OCI-M2 (cell line): ENCODE results near the gene TMEM156.
"Not testable (repeated sequence)": the region's sequence is repeated elsewhere in the genome, so short reads cannot be mapped to it uniquely, and the experiment has no call there.

Source experiments
- DNase-seq: peaks from one replicate; lab custom pipeline; 2025; ENCODE audit not compliant: unreplicated experiment; lab: John Stamatoyannopoulos, UW

TMEM156 gene

DNA sequence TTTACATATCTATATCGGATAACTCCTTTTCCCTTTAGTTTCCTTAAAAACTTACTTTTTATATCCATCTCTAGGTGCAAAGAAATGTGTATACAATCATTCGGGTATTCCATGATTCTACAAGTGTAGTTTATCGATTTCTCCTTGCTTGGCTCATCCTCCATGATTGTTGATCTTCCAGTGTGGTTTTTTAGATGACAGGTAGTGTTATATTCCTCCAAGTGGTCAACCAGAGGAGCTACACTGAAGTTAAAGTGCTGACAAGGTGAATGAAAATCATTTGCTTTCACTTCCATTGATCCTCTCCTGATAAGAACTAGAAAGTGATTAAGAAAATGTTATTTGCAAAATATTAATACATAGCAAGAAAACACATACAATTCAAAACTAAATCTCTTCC is 38.5 kb downstream of the TMEM156 start:
- DNase-seq, result no peak

DNA sequence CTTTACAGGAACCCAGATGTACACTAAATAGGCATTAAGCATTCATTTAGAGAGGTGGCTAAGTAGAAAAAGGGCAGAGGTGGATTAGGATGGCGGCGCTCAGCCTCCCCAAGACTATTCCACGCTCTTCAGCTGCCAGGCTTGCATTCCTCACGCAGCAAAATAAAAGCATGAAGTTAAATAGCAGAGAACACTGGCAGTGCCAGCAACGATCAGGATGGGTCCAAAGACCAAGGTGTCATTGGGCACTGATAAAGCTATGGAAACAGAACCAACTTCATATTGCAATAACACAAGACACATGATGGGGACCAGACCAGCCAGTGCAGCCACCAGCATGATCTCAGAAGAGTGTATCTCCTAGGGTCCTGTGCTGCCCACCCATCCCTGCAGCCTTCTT is 42.0 kb downstream of the TMEM156 start:
- DNase-seq, result no peak

DNA sequence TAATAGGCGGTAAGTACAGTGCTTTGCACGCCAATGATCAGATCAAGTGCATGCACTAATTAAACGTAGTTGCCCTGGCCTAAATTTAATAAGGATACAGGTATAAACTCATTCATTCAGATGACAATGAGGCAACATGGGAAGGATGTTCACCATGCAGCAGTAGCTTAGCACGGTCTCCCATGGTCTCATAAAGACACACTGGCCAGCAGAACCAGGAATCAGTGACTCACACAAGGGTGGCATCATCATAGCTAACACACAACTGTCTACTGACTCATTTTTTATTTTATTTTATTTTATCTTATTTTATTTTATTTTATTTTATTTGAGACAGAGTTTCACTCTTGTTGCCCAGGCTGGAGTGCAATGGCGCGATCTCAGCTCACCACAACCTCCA is 42.7 kb downstream of the TMEM156 start:
- no peak for DNase-seq

DNA sequence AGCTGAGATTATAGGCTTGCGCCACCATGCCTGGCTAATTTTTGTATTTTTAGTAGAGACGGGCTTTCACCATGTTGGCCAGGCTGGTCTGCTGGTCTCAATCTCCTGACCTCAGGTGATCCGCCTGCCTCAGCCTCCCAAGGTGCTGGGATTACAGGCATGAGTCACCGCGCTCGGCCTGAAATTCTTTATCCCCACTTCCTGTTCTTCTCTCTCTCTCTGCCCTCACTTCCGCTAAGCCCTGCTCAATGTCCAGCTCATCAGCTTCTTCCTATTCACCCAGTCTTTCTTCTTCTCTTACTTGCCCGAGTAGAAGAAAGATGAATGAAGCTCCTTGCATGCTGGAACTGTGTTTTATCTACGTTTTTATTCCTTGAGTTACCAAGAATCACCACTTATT is 43.9 kb downstream of the TMEM156 start:
- DNase-seq, result not testable (repeated sequence)

DNA sequence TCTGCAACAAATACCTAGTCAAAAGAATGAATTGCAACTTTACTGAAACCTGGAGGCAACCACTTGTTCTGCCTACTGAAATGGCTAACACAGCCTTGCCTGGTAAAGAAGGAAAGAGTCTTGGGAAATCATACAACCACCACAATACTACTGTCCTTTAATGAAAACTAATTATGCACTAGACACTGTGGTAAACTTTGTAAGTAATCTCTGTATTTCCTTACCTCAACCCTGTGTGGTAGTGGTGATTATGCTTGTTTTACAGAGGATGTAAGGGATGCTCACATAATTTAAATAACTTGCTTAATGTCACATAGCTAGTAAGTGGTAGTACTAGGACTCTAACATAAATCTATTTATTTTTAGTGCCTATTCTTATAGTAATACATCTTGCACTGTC is 44.7 kb downstream of the TMEM156 start:
- DNase-seq, result no peak

DNA sequence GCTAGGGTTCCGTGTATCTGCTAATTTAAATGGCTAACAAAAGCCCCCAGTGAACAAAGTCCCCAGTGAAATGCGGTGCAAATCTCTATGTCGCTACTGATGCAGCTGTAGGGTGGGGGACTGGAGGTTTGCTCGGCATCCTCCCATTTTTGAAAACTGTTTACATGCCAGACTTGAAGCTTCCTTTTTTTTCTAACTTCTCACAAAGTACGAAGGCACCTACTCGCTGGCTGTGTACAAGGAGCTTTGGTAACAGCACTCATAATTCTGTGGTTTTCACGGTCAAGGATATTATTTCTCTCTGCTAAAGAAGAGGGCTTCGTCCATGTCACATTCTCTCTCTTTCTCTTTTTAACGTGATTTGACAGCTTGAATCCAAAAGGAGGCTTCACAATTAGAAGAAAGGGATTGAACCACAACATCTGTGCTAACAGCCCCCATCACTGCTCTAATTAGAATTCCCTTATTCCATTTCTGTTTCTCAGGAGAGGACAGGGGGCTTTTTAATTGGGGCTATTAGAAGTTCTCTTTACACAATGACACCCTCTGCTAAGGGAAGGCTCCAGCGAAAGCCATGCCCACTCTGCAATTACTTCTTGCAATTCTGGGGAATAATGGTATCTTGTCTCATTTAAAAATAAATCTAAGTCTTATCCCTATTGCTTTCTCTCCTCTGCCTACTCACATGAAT is 46.7 kb downstream of the TMEM156 start:
- DNase-seq, result no peak

DNA sequence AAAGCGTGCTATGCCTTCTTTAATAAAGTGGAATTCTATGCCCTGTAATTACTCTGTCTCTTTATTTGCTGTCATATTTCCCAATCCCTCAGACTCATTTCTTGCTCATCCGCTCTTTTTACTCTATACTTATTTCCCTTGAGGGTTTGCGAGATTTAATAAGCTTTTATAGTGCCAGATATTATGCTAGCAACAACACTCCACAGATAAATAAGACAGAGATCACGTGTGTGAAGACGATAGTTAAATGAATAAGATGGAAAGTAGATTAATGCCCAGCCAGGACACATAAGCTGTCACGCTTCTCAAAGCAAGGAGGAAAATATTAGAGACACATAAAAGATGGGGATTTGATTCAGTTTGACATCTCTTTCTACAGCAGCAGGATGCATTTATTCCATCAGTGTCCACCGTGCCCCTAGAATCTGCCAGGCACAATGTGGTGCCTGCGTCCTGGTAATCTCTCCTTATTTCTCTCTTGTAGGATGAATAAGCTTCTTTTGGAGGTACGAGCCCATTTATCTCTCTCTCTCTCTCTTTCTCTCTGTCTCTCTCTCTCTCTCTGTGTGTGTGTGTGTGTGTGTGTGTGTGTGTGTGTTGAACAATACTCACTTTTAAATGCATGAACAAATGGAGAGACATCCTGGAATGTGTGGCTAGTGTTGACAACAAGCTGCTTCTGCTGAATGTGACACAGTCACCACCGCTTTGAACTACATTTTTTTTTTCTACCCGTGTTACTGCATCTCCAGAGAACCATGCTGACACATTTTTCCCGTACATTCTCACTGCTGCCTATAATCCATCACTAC is 48.2 kb downstream of the TMEM156 start:
- DNase-seq, result no peak

DNA sequence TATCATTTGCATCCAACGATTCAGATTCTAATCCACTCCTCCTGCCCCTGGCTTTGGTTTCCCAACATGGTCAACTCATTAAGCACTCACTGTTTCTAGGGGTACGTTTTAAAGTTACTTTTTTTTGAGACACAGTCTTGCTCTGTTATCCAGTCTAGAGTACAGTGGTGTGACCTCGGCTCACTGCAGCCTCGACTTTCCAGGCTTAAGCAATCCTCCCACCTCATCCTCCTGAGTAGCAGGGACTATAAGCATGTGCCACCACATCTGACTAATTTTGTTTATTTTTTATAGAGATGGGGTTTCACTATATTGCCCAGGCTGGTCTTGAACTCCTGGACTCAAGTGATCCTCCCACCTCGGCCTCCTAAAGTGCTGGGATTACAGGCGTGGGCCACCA is 48.9 kb downstream of the TMEM156 start:
- no peak for DNase-seq

DNA sequence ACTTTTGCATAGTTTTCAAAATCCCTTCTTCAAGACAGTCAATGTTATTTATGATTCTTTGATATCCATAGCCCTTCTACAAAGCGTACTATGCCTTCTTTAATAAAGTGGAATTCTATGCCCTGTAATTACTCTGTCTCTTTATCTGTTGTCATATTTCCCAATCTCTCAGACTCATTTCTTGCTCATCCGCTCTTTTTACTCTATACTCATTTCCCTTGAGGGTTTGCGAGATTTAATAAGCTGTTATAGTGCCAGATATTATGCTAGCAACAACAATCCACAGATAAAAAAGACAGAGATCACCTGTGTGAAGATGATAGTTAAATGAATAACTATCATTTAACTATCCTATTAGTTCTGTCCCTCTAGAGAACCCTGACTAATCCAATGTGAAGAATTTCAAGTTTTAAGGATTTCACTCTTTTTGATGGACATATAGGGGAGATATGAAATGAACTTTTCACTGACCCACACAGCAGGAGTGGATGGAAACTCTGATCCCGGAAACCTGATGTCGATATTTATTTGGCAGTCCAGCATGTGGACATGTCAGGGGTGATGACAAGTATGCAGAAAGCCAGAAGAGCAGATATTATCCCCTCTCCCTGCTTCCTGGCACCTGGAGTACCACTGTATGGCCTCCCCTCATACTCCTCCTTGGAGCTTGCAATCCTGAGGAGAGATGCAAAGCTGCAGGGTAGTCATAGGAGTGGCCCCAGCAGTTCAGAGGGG is 49.7 kb downstream of the TMEM156 start:
- no peak for DNase-seq

DNA sequence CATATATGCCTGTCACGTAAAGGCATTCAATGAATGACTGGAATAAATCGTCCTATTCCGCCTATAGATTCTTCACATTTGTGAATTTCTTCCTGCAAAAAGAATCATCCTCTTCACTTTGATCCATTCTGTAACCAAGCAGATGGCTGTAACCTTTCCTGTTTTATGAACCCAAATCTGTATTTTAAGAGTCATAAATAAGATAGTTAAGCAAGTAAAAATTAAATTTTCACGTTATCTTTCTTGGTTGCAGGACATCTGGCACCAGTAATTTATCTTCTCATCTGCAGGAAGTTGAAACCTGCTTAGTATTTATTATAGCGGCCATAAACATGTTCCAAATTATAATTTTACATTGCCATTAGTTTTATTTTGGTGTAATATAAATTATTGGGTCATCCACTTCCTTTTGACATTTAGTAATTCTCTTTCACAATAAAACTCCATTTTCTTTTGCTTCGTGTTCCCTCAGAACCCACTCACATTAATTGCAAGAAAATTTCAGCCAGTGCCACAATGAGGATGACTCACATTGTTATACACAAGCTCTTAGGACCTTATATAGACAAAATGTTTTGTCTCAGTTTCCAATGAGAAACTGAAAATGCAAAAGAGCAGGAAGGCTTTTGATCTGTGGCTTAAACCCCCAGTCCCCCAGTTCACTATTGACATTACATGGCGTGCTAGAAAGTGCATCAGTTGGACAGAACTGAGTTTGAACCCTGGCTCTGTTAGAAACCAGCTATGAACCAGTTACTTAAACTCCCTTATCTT is 51.1 kb downstream of the TMEM156 start:
- DNase-seq, result no peak

DNA sequence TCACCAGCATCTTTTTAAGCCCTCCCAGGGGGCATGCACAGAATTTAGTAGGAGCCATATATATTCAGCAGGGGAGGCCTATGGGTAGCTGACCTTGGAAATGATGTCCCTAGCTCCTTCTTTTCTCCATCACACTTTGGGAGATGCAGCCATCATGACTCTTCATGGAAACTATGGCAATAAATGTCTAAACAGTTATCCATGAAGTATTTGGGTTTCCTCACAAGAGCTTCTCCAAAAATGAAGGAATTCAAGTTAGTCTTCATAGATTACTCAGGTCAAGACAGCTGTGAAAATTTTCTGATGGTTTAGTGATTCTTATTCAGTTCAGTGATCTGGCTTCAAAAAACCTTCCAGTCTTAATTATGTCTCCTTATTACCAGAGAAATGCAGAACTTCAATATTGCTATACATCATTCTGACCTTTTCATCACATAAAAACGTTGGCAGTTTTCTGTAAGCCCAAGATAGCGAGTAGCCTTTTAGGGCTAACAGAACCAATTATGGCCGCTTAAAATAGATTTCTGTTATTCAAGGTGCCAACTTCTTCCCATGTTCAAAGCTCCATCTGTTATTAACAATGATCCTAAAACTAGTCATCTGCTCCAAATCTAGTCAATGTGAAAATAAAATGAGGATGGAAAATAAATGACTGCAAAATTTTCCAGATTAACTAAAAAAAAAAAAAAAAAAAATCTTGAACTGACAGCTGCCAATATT is 52.5 kb downstream of the TMEM156 start:
- DNase-seq, result no peak

DNA sequence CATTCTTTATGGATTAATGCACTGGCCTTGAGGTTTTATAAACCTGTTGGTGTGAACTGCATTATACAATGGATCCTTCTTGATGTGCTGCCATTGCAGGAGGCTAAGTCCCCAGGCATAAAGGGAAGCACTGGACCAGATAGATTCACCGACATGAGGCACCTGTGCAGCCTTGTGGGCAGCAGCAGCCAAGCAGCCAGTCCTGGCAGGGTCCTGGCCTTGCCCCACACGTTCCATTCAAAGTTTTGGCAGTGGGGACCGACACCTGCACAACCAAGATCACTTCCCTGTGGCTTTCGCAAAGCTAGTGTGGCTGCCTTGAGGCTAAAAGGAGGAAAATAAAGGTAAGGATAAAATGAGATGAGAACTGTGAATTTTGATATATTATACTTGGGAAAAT is 53.1 kb downstream of the TMEM156 start:
- no peak for DNase-seq

DNA sequence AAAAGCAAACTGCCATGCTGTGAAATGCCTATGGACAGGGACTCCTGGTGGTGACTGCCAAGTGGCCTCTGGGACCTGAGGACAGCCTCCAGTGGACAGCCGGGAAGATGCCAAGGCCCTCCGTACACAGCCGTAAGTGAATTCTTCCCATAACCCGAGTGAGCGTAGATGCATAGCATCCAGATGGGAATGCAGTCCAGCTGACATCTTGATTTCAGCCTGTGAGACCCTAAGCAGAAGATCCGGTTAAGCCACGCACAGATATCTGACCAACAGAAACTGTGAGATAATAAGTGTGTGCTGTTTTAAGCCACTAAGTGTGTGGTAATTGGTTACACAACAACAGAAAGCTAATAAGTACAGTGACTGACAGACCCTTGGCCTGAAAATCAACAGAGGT is 55.9 kb downstream of the TMEM156 start:
- no peak for DNase-seq

DNA sequence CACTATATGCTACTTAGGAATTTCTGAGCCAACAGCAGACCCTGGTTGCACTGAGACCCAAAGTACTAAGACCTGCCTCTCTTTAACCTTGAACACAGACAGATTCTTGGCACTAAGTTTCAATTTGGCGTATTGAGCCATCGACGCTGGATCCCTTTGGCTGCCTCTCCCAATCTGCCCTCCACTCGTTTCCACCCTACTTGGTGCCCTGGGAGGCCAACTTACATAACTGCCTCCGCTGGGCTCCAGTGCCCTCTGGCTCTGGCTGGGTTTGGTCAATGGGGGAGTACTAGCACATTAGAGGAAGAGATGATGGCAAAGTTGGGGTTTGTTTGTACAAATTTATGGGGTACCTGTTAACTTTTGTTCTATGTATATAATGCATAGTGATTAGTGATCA is 63.5 kb downstream of the TMEM156 start:
- no peak for DNase-seq

DNA sequence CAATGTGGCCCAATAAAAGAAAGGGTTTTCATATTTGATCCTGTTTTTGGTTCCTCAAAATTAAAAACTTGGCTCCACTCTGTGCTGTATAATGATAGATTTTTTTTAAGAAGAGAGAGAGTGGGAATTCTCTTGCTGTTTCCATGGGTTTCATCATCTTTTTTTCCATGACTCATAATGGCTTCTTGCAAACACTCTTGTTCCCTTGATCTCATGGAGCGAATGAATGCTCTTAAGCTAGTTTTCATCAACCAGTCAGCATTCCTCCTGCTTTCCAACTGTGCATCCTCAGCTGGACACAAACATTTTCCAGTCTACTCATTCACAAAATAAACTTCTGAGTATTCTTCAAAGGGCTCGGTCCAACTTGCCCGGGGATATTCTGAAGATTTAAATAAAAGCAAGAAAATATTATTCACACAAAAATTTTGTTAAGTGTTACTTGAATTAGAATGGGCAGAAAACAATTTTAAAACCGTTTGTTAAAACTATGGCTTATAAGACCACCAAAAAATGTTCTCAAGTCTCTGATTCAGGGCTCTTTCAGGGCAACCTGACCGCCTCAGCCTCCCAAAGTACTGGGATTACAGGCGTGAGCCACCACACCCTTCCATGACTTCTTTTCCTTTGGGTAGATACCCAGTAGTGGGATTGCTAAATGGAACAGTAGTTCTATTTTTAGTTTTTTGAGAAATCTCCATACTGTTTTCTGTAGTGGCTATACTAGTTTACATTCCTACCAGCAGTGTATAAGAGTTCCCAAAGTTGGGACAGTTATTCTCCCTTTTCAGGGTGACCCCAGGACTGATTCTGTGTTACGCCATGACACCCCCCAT is 64.7 kb downstream of the TMEM156 start:
- DNase-seq, result no peak

DNA sequence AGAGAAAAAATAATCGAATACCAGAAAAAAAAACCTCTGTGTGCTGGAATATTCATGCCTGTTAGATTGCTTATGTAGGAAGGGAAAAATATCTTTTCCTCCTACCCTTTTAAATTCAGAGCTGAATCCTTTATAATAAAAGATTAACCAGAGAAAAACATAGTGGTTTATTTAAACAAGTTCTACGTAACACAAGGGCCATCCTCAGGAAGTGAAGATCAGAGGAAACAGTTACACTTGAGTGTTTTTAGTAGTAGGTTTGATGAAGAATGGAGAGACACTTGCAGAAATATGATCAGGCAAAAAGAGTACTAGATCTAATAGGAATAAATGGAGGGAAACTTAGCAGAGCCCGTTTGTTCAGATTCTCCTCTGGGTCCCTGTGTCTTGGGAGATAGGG is 66.3 kb downstream of the TMEM156 start:
- no peak for DNase-seq

DNA sequence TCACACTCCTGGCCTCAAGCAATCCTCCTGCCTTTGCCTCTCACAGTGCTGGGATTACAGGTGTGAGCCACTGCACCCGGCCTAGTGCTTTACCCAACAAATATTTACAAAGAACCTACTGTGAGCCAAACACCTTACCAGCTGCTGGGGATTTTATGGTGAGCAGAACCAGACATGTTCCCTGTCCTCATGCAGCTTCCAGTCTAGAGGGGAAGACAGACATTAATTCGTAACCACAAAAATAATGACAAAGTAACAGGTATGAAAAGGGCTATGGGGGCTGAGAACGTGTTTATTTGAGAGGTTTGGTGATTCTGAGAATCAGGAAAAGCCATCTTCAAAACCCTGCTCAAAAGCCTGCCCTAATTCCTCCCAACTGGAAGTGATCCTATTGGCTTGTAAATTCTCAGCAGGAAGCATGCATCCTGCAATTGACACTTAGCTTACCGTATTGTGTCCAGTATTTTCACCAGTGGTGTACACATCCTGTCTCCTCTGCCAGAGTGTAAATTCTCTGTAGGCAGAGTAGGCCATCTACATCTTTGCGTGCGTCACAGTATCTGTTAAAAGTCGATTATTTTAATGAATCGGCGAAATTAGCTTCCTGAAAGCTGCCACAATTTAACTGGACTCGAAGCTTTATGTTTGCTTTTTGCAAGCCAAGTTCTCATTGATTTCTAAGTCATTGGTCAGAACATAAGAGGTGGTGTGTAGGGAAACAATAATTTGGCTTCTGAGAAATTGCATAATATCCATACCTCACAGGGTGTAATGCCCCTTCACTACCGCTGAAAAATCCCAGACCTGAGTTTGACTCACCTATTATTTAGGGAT is 67.0 kb downstream of the TMEM156 start:
- no peak for DNase-seq

DNA sequence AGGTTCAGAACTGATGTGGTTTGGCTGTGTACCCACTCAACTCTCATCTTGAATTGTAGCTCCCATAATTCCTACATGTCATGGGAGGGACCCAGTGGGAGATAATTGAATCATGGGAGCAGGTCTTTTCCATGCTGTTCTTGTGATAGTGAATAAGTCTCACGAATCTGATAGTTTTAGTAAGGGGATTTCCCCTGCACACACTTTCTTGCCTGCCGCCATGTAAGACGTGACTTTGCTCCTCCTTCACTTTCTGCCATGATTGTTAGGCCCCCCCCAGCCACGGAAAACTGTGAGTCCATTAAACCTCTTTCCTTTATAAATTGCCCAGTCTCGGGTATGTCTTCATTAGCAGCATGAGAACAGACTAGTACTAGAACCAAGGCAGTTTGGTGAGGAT is 73.0 kb downstream of the TMEM156 start:
- not testable (repeated sequence) for DNase-seq
